ENCODE measurements around the gene SLC22A14.
"Not testable (repeated sequence)": the region's sequence is repeated elsewhere in the genome, so short reads cannot be mapped to it uniquely, and the experiment has no call there.

Gene SLC22A14

GRCh38 chr3:38274864-38275649 lies 7.0 kb upstream of the SLC22A14 start:
- DNase-seq, result no peak

GRCh38 chr3:38275658-38276057 lies 6.4 kb upstream of the SLC22A14 start:
- DNase-seq, result no peak

GRCh38 chr3:38276081-38276916 lies 5.8 kb upstream of the SLC22A14 start:
- no peak for DNase-seq

GRCh38 chr3:38276917-38277630 lies 5.0 kb upstream of the SLC22A14 start:
- DNase-seq, result no peak

GRCh38 chr3:38278841-38279240 lies 3.3 kb upstream of the SLC22A14 start:
- DNase-seq, result no peak

GRCh38 chr3:38283810-38284755 lies 2.0 kb downstream of the SLC22A14 start:
- DNase-seq, result no peak

- DNase-seq, result no peak
These were observed 2.7 kb downstream of the SLC22A14 start for GRCh38 chr3:38284756-38285150.

GRCh38 chr3:38289286-38290217 lies 7.5 kb downstream of the SLC22A14 start:
- DNase-seq, result not testable (repeated sequence)

- DNase-seq, result not testable (repeated sequence)
These were observed 15.0 kb downstream of the SLC22A14 start for GRCh38 chr3:38297053-38297452.

- no peak for DNase-seq
These were observed 15.4 kb downstream of the SLC22A14 start for GRCh38 chr3:38297537-38297936.

GRCh38 chr3:38297947-38298711 lies 16.0 kb downstream of the SLC22A14 start:
- DNase-seq, result no peak

- DNase-seq, result no peak
These were observed 24.8 kb downstream of the SLC22A14 start for GRCh38 chr3:38306941-38307340.

GRCh38 chr3:38307599-38307998 lies 25.5 kb downstream of the SLC22A14 start:
- DNase-seq, result no peak

GRCh38 chr3:38308456-38308855 lies 26.4 kb downstream of the SLC22A14 start:
- DNase-seq, result no peak

- DNase-seq, result no peak
These were observed 29.4 kb downstream of the SLC22A14 start for GRCh38 chr3:38311476-38311875.

- no peak for DNase-seq
These were observed 29.8 kb downstream of the SLC22A14 start for GRCh38 chr3:38311941-38312340.

GRCh38 chr3:38312356-38312755 lies 30.3 kb downstream of the SLC22A14 start:
- DNase-seq, result no peak

GRCh38 chr3:38313263-38313662 lies 31.2 kb downstream of the SLC22A14 start:
- no peak for DNase-seq

- DNase-seq, result no peak
These were observed 31.6 kb downstream of the SLC22A14 start for GRCh38 chr3:38313695-38314094.

GRCh38 chr3:38314112-38314763 lies 32.1 kb downstream of the SLC22A14 start:
- DNase-seq, result no peak

Measured in NCI-H146 (cell line).